Endothelial cell of umbilical vein (primary cell): ENCODE results near the gene CLNK. TPM values are rescaled to one million over a fixed set of nuclear protein-coding genes. Genes with fewer than 3 reads are reported as not detected.

ENCODE experiments used
- BruUV-seq: library from RNA; stranded (reverse); fragments of 400-500 nt; replicated peaks from 2 replicates; lab custom pipeline; 2021; lab: Mats Ljungman, UMichigan
- CTCF ChIA-PET: fragments of 300-600, 350-600 bp; sonication (Branson Sonifier 250); formaldehyde crosslinking; loops from one replicate; lab custom pipeline; 2021; ENCODE audit warnings: antibody characterized with exemption, inconsistent platforms; lab: Charles Lee
- POLR2A ChIA-PET: fragments of 300-600, 350-600 bp; sonication (Branson Sonifier 250); formaldehyde crosslinking; loops from one replicate; lab custom pipeline; 2021; ENCODE audit warnings: antibody characterized with exemption, inconsistent platforms; lab: Charles Lee
- DNase-seq: peaks from one replicate; pipeline ENCODE4 v3.0.0-alpha.2; 2011; ENCODE audit warnings: low read depth, low spot score
- FAIRE-seq: peaks from 2 replicates; lab custom pipeline; 2011; peaks lifted over from hg19 to GRCh38; lab: Jason Lieb, UNC
- H2AFZ ChIP-seq: 2 replicates; pipeline ENCODE4 v1.6.0; 2012; ENCODE audit warnings: low read depth, low read length, control low read depth, inconsistent platforms
- H3K27ac ChIP-seq: 2 replicates; pipeline ENCODE4 v1.5.1; 2011; ENCODE audit warnings: low read depth, mild to moderate bottlenecking, control low read depth, low read length, moderate library complexity; ENCODE audit not compliant: insufficient read depth
- H3K27me3 ChIP-seq, 2 experiments: 2 replicates each; pipeline versions ENCODE4 v1.6.0 to v1.6.1; 2011; ENCODE audit warnings: low read length in 2 of 2, mixed read lengths in 1 of 2; ENCODE audit not compliant: control insufficient read depth in 2 of 2, insufficient read depth in 2 of 2
- H3K36me3 ChIP-seq, 2 experiments: 2 replicates in 1 of 2; 3 replicates in 1 of 2; pipeline ENCODE4 v1.5.1; 2011; ENCODE audit warnings: low read length in 2 of 2, mild to moderate bottlenecking in 1 of 2, moderate library complexity in 1 of 2; ENCODE audit not compliant: control insufficient read depth in 2 of 2, insufficient read depth in 2 of 2; ENCODE audit errors: extremely low read depth in 1 of 2
- H3K4me1 ChIP-seq: 3 replicates; pipeline ENCODE4 v1.5.1; 2011; ENCODE audit warnings: mild to moderate bottlenecking, low read length; ENCODE audit not compliant: control insufficient read depth, insufficient read depth; ENCODE audit errors: extremely low read depth
- H3K4me2 ChIP-seq: 2 replicates; pipeline ENCODE4 v1.6.1; 2011; ENCODE audit warnings: low read length, control low read depth, mixed read lengths; ENCODE audit not compliant: insufficient read depth
- H3K4me3 ChIP-seq, 3 experiments: fragments of 200-600 bp in 1 of 3; sonication (generic), shearing (Covaris generic) in 1 of 3; replicated peaks in 1 of 3; 2 replicates each; pipeline ENCODE4 v1.5.1; 2011 to 2016; ENCODE audit warnings: control low read depth in 3 of 3, low read length in 3 of 3, mild to moderate bottlenecking in 2 of 3, inconsistent platforms in 1 of 3, low read depth in 1 of 3, moderate library complexity in 1 of 3; ENCODE audit not compliant: insufficient read depth in 1 of 3
- H3K79me2 ChIP-seq: 2 replicates; pipeline ENCODE4 v1.6.0; 2012; ENCODE audit warnings: low read length, inconsistent platforms; ENCODE audit not compliant: control insufficient read depth, insufficient read depth
- H3K9ac ChIP-seq: replicated peaks from 2 replicates; pipeline ENCODE3; 2011; ENCODE audit warnings: low read length, control low read depth; ENCODE audit not compliant: insufficient read depth; ENCODE audit errors: extremely low read depth
- H3K9me1 ChIP-seq: replicated peaks from 3 replicates; pipeline ENCODE4 v1.6.0; 2011; ENCODE audit warnings: mild to moderate bottlenecking, low read length; ENCODE audit not compliant: control insufficient read depth, insufficient read depth; ENCODE audit errors: extremely low read depth
- H3K9me3 ChIP-seq: replicated peaks from 2 replicates; pipeline ENCODE4 v1.5.1; 2012; ENCODE audit warnings: low read length, inconsistent platforms; ENCODE audit not compliant: control insufficient read depth, insufficient read depth
- H4K20me1 ChIP-seq: replicated peaks from 2 replicates; pipeline ENCODE3; 2011; ENCODE audit warnings: mild to moderate bottlenecking, low read length; ENCODE audit not compliant: control insufficient read depth, insufficient read depth; ENCODE audit errors: extremely low read depth
- CTCF ChIP-seq, 2 donors: IDR thresholded peaks; 1 replicate in 1 of 2; 2 replicates in 1 of 2; pipeline ENCODE4 v1.5.1; 2011; ENCODE audit warnings: low read length in 2 of 2, mild to moderate bottlenecking in 2 of 2, moderate library complexity in 2 of 2, control low read depth in 1 of 2, inconsistent platforms in 1 of 2, low read depth in 1 of 2; ENCODE audit not compliant: insufficient read depth in 1 of 2; ENCODE audit errors: extremely low read depth in 1 of 2
- EZH2 ChIP-seq: IDR thresholded peaks from 2 replicates; pipeline ENCODE4 v1.6.1; 2012; ENCODE audit warnings: borderline replicate concordance, low read depth, mild to moderate bottlenecking, moderate library complexity, low read length, inconsistent platforms; ENCODE audit not compliant: severe bottlenecking
- FOS ChIP-seq: IDR thresholded peaks from 2 replicates; pipeline ENCODE4 v1.6.1; 2011; ENCODE audit warnings: mild to moderate bottlenecking, low read length, moderate library complexity, borderline replicate concordance; ENCODE audit not compliant: insufficient read depth
- GATA2 ChIP-seq: IDR thresholded peaks from 2 replicates; pipeline ENCODE4 v1.7.0; 2011; ENCODE audit warnings: low read depth, mild to moderate bottlenecking, moderate library complexity, mixed read lengths, low read length; ENCODE audit not compliant: insufficient read length, insufficient read depth
- JUN ChIP-seq: IDR thresholded peaks from 2 replicates; pipeline ENCODE4 v1.6.1; 2011; ENCODE audit warnings: borderline replicate concordance, low read depth; ENCODE audit not compliant: insufficient read length, insufficient read depth
- MAX ChIP-seq: IDR thresholded peaks from 2 replicates; pipeline ENCODE4 v1.6.1; 2011; ENCODE audit not compliant: insufficient read depth, insufficient read length
- MYC ChIP-seq: IDR thresholded peaks from one replicate; pipeline ENCODE4 v1.6.1; 2011; ENCODE audit warnings: mild to moderate bottlenecking, low read depth, low read length
- POLR2A ChIP-seq: IDR thresholded peaks from 2 replicates; pipeline ENCODE4 v1.6.1; 2012; ENCODE audit warnings: low read depth, mild to moderate bottlenecking, control low read depth, low read length
- POLR2AphosphoS5 ChIP-seq: IDR thresholded peaks from 2 replicates; pipeline ENCODE4 v1.6.1; 2012; ENCODE audit warnings: low read depth, mild to moderate bottlenecking, control low read depth, low read length, moderate library complexity; ENCODE audit not compliant: insufficient read depth
- dilution Hi-C: fragments of 300-500 bp; cut with MboI; formaldehyde crosslinking; loops from one replicate; pipeline ENCODE4 v1.15.0; 2019; ENCODE audit warnings: low sequenced_read_pairs; ENCODE audit not compliant: extremely low pct_ligation_motif_present
- intact Hi-C: fragments of 100-400 bp; cut with micrococcal nuclease; formaldehyde crosslinking; loops from one replicate; pipeline ENCODE4 v1.10.0; 2022
- polyA plus RNA-seq, 4 experiments: library from polyadenylated mRNA; depleted of rRNA in 3 of 4; stranded (reverse) in 3 of 4; unstranded in 1 of 4; fragments of >200 nt; gene quantifications; 2 replicates each; pipeline versions ENCODE4 v1.2.1 to v1.2.3, GENCODE V29; 2011 to 2012; ENCODE audit warnings: missing spikeins in 1 of 4
- total RNA-seq: library from RNA; stranded (reverse); gene quantifications from 2 replicates; pipeline ENCODE4 v1.2.3, GENCODE V29; 2021

CLNK gene
- total and polyA plus RNA-seq, 2 donors (not counting 3 experiments of a cell fraction or from before 2014, with no cell fraction given) = not detected

GRCh38 chr4:10454121-10454520, 230.4 kb downstream of the CLNK start:
- H3K4me2 ChIP-seq = no peak overlapping the region
- no peak for FAIRE-seq
- H3K4me3 ChIP-seq = no peak overlapping the region
- dilution Hi-C loops (no loop called here), intact Hi-C loops (no loop called here)
- no peaks in the 10 kb centered on the region for H4K20me1 ChIP-seq
- H3K4me1 ChIP-seq = peaks cover 22% of the 10 kb centered on the region
- DNase-seq = no peak
- H3K36me3 ChIP-seq = peaks cover 25 to 28% of the 10 kb centered on the region in 2 experiments
- TF ChIP-seq FOS = no peak
- TF ChIP-seq MYC = no peak
- no peak for TF ChIP-seq EZH2
- TF ChIP-seq JUN = no peak
- no peak for TF ChIP-seq MAX
- TF ChIP-seq POLR2A = no peak
- TF ChIP-seq GATA2 = no peak
- no peak for TF ChIP-seq POLR2AphosphoS5
- no peak for TF ChIP-seq CTCF (IDR thresholded peaks at IDR 0.05; ENCODE audit: extremely low read depth in 1 of 2, insufficient read depth in 1 of 2, low read depth in 1 of 2, low read length in 2 of 2)
- peaks cover 39% of the 10 kb centered on the region for H3K79me2 ChIP-seq
- no peak overlapping the region for H2AFZ ChIP-seq
- no peaks in the 10 kb centered on the region for H3K9me3 ChIP-seq
- BruUV-seq = no TSS peak
- H3K9me1 ChIP-seq = no peaks in the 10 kb centered on the region
- H3K27me3 ChIP-seq = no peaks in the 10 kb centered on the region
- no peak overlapping the region for H3K27ac ChIP-seq
- CTCF ChIA-PET = no interaction called here
- POLR2A ChIA-PET = no interaction called here
- H3K9ac ChIP-seq = no peak overlapping the region
